COLO829 (cell line): ENCODE data around the gene IRX1.

Experiments
- DNase-seq: peaks from one replicate; pipeline ENCODE4 v3.0.0; 2012; ENCODE audit warnings: low spot score

IRX1 gene

GRCh38 chr5:3600106-3601060, 4.8 kb downstream of the IRX1 start:
- no peak for DNase-seq

DNA sequence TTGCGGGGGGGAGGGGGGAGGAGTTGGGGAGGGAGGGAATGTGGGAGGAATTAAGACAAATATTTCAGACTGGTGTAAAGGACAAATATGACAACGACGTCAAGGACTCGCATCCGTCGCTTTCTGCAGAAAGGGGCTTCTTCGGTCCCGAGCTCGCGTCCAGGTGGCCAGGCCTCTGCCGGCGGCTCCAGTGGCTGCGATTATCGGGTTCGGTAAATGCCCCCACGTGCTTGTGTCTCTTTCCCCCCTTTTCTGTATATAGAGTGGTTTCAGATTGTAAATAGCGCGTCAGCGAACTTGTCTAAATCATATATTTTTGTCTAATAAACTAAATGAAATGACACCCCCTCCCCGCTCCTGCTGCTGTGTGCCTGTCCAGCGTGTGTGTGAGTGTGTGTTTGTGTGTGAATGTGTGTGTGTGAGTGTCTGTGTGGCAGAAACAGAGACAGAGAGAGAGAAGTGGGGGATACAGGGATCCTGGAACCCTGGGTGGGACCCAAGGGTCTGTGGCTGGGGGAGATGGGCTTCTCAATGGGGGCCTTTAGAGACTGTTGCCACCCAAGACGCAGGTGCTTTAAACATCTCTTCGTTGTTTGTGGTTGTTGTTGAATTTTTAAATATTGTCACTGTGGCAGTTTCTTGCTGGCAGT, 5.6 kb downstream of the IRX1 start:
- DNase-seq, result no peak

DNA sequence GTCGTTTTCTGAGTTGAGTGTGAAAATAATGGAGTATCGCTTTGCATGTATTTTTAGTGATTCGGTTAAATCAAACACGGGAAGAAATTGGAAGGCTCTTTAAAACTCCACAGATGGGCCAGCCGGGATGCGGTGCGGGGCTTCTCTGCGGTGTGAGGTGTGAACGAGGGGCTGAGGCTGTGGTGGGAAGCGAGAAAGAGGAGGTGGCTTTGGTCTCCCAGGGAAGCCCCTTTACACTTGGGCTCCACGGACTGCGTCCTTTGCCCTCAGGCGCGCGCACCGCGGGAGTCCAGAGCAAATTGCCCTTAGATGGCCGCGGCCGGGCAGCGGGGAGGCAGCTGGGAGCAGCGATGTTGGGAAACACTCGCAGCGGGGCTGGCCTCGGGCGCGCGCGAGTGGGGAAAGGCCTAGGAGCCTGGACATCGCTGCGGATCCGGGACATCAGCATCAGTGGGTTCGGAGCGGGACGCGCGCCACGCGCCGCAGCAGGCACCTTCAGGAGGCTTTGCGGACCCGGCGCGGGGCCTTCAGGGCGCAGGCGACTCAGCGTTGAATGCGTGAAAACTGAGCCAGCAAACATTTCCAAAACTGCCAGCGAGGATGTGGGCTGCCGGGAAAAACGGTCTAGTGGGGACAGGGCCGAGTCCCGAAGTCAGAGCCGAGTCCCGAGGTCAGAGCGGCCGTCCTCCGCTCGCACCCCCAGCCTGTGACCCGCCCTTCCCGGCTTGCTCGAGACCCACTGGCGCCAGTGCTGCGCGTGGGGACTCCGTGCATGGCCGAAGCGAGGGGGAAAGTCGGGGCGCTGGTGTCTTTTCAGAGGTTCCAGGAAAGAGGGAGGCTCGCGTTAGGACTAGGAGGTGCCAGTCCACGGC, 6.5 kb downstream of the IRX1 start:
- no peak for DNase-seq

GRCh38 chr5:3602785-3603502, 7.3 kb downstream of the IRX1 start:
- no peak for DNase-seq

GRCh38 chr5:3604501-3604900, 8.9 kb downstream of the IRX1 start:
- DNase-seq, result no peak

- DNase-seq, result no peak
Measured at GRCh38 chr5:3605298-3606010, 9.8 kb downstream of the IRX1 start.

DNA sequence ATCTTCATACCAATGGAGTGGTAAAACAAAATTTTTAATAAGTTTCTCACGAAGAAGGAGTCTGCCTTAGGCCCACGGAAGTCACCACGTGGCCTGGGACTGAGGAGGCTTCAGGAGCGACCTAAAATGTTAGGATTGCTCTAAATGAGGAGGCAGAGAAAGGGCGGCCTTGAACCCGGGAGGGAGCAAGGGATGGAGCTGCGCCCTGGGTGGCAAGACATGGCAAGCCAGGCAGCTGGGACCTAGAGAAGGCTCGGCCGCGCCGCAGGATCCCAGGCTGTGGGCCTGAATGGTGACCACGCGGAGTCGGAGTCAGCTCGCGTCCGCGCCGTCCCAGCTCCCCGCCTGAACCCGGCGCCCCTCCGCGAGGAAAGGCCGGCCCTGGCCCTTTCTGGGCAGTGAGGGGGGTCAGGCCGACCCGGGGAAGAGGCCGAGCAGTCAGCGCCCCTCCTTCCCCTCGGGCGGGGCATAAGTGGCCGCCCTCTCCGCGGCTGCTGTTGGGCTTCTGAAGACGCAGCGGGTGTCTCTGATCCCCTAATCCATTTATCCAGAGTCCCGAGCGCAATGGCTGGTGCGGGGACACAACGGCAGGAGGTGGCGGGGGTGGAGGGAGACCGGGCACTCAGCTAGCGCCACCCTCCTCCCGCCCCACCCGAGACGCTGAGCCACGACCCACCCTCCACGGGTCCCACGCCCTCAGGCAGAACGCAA, 10.6 kb downstream of the IRX1 start:
- no peak for DNase-seq

- DNase-seq, result no peak
Measured at GRCh38 chr5:3607541-3608181, 12.0 kb downstream of the IRX1 start.

DNA sequence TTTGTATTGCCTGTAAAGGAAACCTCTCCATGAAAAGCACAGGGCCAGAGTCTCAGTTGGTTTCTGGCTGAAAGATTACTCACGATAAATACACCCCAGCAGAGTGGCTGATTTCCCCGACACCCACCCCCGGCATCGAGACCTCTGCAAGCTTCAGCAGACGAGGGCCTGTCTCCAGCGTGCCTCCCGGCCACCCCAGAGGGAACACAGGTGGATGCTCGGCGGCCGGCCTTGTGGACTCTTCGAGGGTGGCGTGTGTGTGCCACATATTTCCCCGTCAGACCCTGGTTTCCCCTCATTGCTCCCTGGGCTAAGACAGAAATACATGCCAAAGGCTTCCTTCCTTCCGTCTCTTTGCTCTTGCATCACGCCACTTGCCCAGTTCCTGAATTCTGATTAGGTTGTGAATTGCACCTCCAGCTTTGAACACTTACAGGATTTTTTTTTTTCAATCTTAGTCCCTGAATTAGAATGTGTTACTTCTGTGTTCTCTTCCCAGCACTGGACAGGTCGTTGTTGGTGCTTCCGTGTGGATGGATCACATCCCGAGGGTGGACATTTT, 13.6 kb downstream of the IRX1 start:
- no peak for DNase-seq

GRCh38 chr5:3612591-3613042, 17.0 kb downstream of the IRX1 start:
- no peak for DNase-seq

GRCh38 chr5:3613726-3614125, 18.1 kb downstream of the IRX1 start:
- DNase-seq, result no peak

GRCh38 chr5:3615217-3615616, 19.6 kb downstream of the IRX1 start:
- DNase-seq, result no peak

- DNase-seq, result no peak
Measured at GRCh38 chr5:3615829-3616228, 20.2 kb downstream of the IRX1 start.

GRCh38 chr5:3619579-3619978, 23.9 kb downstream of the IRX1 start:
- no peak for DNase-seq

GRCh38 chr5:3622961-3623360, 27.3 kb downstream of the IRX1 start:
- DNase-seq, result no peak

GRCh38 chr5:3625626-3626025, 30.0 kb downstream of the IRX1 start:
- no peak for DNase-seq

- DNase-seq, result no peak
Measured at GRCh38 chr5:3634061-3634460, 38.4 kb downstream of the IRX1 start.

- DNase-seq, result no peak
Measured at GRCh38 chr5:3639175-3639574, 43.5 kb downstream of the IRX1 start.

GRCh38 chr5:3642231-3642630, 46.6 kb downstream of the IRX1 start:
- no peak for DNase-seq

GRCh38 chr5:3650320-3650719, 54.7 kb downstream of the IRX1 start:
- DNase-seq, result no peak
